Activated CD4-positive, alpha-beta T cell treated with anti-CD3 and anti-CD28 coated beads, Interleukin-2, amount 50 U/mL, for 1 hour (primary cell): Measurements from ENCODE around the gene C17orf100.
A peak's percentile ranks its signal among the peaks of the same experiment; 100 is the strongest.

ENCODE experiments used
- DNase-seq: peaks from one replicate; pipeline ENCODE4 v3.0.0-alpha.2; 2020

Gene C17orf100

DNA sequence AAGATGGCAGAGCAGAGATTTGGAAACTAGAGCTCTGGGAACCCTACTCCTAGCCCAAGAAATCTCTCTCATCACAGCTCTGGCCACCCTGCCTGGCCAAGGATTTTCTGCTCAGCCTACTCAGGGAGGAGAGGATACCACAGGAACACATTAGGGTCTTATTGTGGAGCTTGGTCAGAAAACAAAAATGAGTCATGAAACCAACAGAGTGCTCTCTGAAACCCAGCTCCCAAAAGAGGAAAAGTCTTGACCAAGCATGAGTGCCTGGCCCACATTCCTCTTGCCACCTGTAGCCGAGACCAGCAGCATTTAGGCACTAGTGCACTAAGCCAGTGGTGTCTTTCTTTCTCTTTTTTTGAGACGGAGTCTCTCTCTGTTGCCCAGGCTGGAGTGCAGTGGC lies 43.5 kb downstream of the C17orf100 start:
- no peak for DNase-seq

DNA sequence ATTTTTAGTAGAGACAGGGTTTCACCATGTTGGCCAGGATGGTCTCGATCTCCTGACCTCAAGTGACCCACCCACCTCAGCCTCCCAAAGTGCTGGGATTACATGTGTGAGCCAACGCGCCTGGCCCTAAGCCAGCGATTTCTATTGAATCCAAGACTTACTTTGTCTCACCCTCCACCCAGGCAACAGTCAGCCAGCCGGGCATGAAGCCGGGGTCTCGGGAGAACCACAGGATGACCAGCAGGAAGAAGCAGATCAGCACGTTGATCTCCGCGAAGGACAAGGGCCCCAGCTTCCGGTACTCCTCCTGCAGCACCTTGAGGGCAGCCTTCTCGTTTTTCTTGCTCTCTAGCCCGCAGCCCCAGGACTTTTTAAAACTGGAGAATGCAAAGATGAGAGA lies 44.0 kb downstream of the C17orf100 start:
- DNase-seq, result no peak

DNA sequence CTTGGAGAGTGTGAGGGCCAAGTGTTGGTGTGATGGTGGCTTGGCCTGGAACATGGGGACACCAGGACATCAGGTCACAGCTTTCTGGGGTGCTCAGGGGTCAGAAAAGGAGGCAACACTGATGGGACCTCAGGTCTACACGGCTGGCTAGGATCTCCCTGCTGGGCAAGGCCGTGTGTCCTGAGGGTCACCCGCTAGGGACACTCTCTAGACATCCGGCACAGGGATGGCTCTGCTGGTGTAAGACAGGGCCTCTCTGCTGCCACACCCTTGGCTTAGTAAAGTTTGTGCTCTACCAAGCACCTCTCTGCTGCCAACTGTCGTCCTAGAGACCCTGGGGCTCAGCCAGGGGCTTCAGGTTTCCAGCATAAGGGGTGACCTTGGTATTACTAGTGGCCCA lies 45.3 kb downstream of the C17orf100 start:
- DNase-seq, result no peak

DNA sequence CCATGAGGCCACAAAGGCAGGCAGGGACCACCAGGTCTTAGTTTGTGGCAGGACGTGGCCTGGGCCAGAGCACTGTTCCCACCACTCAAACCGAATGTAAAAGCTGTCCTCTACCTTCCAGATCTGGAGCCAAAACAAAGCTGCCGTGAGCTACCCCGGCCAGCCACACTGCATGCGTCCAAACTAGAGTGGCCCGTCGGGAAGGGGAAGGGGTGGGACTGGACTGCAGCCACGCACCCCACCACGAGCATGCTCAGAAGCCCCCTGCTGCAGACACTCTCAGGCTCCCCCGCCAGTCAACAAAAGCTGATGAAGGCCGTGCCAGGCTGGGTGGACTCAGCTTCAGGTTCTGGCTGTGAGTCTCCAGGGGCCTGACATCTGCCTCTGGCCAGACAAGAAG lies 46.4 kb downstream of the C17orf100 start:
- DNase-seq, result no peak

DNA sequence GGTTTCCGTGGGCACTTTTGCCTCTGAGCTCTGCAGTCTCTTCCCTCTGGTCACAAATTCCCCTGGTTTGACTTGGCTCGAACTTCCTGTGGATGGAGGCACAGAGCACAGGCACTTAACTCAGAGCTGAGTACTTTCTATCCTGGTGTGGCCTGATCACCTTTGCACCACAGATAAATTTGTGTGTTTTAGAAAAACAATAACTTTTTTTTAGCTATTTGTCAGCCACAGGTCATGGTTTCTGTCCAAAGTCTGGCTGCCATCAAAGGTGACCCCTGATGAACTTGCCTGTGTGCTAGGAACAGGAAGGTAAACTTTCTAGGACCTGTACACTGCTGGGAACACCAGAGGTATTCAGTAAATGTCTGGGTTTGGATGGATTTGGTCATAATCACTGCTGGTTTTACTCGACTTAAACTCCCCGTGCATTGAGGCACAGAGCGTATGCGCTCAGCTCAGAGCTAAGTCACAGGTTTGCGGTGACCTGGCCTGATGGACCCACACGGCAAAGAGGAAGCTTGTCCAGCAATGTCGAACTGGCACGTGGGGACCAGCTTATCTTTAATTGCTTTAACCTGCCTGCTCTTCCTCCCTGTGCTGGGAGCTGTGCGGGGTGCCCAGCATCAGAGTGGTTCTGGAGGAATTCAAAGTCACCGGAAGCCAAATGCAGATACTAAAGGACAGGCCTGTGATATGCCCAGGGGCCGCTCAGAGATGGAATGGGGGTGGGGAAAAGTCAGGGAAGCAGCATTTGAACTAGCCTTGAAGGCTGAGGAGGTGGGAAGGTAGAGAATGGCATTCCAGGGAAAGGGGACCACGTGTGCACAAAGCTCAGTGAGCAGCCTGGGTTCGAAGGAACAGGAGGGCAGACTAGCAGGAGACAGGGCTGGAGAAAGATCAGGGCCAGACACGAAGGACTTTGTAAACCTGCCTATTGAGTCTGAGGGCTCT lies 48.7 kb downstream of the C17orf100 start:
- DNase-seq, result no peak

DNA sequence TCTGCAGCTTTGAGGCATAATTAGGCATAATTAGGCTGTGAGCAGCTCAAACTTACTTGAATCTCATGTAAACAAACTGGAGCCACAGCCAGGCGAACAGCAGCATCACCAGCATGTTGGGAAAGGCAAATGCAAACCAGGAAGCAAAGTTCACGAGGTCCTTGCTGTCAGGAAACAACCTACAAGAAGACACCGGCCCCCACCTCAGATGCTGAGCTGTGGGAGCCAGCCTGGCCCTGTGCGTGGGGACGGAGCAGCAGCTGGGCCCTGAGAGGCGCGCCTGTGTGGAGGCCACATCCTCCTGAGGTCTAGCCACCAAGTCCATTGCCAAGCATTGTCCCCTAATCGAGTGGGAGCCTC lies 49.4 kb downstream of the C17orf100 start:
- DNase-seq, result no peak

DNA sequence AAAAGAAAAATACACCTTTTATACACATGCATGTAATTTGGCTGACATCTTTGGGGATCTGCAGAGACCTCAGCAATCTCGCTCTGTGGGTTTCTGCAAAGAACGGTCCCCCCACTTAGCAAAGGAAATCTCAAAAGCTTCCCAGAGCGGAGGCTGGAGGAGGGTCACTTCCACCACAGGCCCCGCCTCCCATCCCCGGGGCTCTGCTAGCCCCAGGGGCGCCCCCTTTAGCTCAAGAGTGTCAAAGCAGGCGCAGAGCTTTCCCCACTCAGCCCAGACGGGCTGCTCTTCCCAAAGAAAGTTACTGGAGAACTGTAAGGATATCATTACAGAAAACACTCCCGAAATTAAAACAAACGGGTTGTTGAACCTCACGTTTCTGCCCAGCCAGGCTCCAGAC lies 50.2 kb downstream of the C17orf100 start:
- peak; percentile 14 for DNase-seq

DNA sequence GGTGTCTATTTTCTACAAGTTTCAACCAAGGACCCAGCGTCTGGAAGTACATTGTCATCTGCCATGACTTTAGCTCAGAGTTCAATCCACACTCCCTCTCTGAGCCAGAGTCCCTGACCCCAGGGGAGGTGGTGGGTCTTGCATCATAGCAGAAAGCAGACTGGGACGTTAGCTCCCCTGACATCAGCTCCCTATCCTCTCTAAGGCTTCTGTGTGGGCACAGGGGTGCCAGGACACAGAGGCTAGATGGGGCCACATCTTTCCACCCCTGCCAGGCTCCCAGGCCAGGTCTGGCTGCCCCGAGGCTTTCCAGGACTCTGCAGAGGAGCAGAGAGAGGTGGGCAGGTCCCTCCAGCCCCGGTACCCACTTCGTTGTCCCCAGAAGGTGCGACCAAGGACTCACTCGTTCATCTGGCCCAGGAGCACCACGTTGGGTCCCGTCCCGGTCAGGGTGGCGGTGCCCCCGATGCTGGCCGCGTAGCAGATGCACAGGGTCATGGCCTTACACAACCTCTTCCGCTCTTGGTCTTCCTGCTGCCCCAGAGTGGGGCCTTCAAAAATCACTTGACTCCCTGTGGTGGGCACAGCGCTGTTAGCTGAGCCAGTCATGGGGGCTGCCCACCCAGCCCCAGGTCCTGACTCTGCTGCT lies 51.1 kb downstream of the C17orf100 start:
- no peak for DNase-seq
